Stimulated activated CD4-positive, alpha-beta T cell treated with anti-CD3 and anti-CD28 coated beads, TNF-alpha, amount 100 ng/mL, for 4 hours (primary cell): Measurements from ENCODE around the gene RLN3.

Source experiments
- DNase-seq, 3 experiments: peaks; one replicate each; pipeline ENCODE4 v3.0.0-alpha.2; 2020; ENCODE audit warnings: low read depth in 3 of 3

Gene RLN3, protein sequence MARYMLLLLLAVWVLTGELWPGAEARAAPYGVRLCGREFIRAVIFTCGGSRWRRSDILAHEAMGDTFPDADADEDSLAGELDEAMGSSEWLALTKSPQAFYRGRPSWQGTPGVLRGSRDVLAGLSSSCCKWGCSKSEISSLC

GRCh38 chr19:14027856-14028450 lies at the start of gene RLN3:
TSS of gene RLN3 (plus strand) at chr19:14028148. CDS start at chr19:14028205, 57 bp downstream.
- no peak for DNase-seq

DNA sequence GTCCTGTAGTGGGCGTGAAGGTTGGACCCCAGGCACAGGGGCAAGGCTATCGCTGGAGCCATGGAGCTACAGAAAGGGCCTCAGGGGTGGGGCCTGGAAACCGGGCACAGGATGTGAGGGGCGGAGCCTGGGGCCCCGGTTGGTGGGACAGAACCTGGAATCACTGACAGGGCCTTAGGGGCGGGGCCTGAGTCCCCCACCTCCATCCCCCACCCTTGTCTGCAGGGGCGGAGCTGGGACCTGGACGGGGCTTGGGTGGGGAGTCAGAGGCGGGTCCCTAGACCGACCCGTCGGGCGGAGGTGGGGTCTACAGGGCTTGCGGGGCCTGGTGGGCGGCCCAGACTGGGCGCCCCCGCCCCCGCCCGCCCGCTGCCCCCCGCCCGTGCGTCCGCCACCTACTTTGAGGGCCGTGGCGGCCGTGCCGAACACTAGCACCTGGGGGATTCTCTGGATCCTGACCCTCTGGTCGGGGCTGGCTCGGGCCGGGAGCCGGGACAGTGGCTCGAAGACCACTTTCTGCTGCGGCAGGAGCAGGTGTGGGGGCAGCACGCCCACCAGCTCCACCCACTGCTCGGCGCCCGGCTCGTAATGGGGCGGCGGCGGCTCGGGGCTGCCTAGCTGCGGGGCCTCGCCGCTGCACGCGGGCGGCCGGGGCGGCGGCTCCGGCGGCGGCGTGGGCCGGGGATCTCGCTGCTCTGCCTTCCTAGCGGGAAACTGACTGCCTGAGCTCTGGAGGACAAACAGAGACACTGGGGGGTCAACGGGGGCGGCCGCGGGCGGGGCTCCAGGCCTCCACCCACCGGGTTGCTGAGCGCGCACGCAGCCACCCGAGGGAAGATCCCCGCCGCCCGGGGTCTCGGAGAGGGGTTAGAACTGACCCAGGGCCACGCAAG lies 49.4 kb upstream of the RLN3 start:
- no peak for DNase-seq

DNA sequence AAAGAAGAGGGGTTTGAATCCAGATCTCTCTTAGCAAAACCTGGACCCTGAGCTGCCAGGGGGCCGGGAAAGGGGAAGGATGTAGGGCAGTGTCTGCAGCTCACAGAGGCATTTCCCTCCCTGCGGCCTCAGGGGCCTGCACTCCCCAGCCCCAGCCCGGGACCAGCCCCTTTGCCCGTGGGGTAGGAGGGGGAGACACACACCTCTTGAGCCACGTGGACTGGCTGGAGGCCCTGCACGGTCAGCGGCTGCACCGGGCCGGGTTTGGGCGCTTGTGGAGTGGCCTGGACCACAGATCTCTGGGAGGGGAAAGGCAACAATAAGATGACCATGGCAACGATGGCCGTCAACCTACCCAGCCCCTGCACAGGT lies 48.7 kb upstream of the RLN3 start:
- no peak for DNase-seq

DNA sequence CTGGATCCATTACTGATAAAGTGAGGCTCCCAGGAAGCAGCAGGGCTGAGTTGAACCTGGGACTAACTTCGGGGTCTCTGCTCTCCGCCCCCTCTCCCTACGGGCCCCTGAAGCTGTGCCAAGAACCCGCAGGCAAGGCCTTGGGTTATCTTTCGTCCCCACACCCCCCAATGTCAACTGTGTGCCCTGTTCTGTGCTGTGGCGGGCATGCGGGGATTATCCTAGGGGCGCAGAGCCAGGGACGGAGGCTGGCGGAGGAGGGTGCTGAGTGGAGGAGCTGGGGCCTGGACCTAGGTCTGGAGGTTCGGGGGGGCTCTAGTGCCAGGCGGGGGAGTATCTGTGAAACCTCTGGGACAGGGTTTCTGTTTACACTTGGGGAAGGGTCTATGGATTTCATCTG lies 48.3 kb upstream of the RLN3 start:
- DNase-seq: no peak

GRCh38 chr19:13980340-13980739 lies 47.6 kb upstream of the RLN3 start:
- no peak for DNase-seq

DNA sequence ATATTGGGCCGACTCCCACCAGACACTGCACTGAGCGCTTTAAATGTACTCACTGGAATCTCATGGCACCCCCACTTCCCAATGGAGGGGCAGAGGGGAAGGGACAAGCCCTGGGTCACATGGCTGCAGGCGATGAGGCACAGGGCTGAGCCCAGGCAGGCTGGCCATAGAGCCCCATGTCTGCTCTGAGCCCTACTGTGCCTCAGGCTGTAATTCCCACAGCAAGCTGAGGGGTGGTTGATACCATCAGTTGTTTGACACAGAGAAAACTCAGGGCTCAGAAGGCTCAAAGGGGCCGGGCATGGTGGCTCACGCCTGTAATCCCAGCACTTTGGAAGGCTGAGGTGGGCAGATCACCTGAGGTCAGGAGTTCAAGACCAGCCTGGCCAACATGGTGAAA lies 46.9 kb upstream of the RLN3 start:
- no peak for DNase-seq

- DNase-seq: no peak
These were observed 46.5 kb upstream of the RLN3 start for GRCh38 chr19:13981467-13981866.

GRCh38 chr19:13981988-13982501 lies 45.9 kb upstream of the RLN3 start:
- no peak for DNase-seq

GRCh38 chr19:13982773-13983172 lies 45.2 kb upstream of the RLN3 start:
- no peak for DNase-seq

DNA sequence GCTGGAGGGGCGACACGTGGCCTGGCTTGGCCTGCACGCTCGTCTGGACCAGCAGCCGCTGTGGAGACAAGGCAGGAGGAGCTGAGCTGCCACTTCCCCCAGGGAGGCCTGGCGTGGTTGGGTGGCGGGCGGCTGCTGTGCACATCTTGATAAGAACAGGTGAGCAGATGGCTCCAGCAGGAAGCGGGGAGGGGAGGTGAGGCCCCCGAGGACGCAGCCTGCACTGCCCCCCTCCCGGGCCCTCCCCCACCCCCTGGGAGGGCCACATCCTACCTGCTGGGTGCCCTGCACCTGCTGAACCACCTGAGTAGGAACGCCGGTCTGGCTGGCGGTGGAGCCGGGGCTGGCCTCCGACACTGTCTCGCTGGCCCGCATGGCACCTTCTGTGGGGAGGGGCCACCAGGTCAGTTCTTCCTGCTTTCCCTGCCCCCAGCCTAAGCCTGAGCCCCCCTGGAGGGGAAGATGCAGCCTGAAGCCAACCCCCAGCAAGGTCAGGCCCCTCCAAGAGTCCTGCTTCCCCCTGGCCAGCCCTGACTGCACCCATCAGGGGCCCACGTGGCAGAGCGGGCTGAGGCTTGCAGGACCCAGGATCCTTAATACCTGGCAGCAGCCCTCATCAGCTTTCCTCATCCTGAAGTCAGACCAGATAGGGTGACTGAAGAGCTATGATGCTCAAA lies 44.6 kb upstream of the RLN3 start:
- DNase-seq: no peak

GRCh38 chr19:13984186-13984585 lies 43.8 kb upstream of the RLN3 start:
- DNase-seq: no peak

DNA sequence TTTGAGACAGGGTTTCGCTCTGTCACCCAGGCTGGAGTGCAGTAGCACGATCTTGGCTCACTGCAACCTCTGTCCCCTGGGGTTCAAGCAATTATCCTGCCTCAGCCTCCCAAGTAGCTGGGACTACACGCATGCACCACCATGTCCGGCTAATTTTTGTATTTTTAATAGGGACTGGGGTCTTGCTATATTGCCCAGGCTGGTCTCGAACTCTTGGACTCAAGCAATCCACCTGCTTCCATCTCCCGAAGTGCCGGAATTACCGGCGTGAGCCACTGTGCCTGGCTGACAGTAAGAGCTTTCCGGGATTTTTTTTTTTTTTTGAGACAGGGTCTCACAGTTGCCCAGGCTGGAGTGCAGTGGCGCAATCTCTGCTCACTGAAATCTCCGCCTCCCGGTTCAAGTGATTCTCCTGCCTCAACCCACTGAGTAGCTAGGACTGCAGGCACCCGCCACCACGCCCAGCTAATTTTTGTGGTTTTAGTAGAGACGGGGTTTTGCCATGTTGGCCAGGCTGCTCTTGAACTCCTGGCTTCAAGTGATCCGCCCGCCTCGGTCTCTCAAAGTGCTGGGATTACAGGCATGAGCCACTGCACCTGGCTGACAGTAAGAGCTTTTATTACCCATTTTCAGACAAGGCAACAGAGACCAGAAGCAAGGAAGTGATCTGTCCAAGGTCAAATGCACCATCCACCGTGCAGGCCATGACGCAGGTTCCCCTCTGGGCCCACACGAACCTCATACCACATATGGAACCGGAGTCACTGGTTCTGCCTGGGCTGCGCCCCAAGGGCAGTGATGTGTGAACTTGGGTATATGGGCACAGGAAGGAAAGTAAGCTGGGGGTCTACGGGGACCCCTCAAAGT lies 42.8 kb upstream of the RLN3 start:
- no peak for DNase-seq

DNA sequence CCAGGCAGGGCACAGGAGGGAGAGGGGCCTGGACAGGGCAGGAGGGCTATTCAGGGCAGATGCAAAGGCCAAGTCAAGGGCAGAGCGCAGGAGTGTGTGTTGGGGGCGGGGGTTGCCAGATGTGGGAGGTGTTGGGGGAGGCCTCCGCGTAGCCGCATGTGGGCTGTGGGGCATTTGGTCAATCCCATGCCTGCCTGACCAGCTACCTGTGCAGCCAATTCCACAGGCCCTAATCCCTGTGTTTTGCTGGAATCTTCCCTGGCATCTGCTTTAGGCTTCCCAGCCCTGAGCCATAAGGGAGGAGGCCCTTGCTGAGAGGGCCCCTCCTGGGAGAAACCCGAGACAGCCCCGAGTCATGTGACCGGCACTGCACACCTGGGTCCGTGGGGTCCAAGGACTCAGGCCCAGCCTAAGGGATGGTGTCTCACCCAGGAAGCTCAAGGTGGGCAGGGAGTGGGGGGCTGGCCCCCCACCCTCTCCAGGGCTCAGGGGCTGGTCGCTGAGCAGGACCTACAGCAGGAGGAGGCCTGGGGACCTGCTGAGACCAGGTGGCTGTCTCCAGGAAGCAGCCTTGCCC lies 42.1 kb upstream of the RLN3 start:
- no peak for DNase-seq

- peak; percentile 94 to 99 (median 99) for DNase-seq
These were observed 41.5 kb upstream of the RLN3 start for GRCh38 chr19:13986348-13986904.

GRCh38 chr19:13987101-13987890 lies 40.7 kb upstream of the RLN3 start:
- no peak for DNase-seq

GRCh38 chr19:13989487-13989886 lies 38.5 kb upstream of the RLN3 start:
- no peak for DNase-seq

- DNase-seq: no peak
These were observed 37.9 kb upstream of the RLN3 start for GRCh38 chr19:13990085-13990484.

DNA sequence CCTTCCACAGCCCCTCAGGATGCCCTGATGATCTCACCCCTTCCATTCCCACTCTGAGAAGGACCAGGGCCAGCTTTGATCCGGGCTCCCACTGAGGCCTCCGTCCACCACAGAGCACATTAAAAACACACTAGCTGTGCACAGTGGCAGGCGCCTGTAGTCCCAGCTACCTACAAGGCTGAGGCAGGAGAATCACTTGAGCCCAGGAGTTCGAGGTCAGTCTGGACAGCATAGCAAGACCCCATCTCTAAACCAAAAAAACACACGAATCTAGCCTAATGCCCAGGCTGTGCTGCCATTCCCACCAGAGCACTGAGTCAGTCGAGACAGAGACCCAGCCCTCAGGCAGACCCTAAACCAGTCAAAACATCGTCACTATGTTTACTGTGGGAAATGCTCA lies 35.9 kb upstream of the RLN3 start:
- DNase-seq: no peak

GRCh38 chr19:13993590-13994300 lies 34.2 kb upstream of the RLN3 start:
- no peak for DNase-seq
